Measurements from ENCODE around the gene HEXIM2. TPM values are rescaled to one million over a fixed set of nuclear protein-coding genes. Genes with fewer than 3 reads are reported as not detected.

HEXIM2 gene
- total RNA-seq, 1 experiment from 2014 or later, result 22.4 TPM

DNA sequence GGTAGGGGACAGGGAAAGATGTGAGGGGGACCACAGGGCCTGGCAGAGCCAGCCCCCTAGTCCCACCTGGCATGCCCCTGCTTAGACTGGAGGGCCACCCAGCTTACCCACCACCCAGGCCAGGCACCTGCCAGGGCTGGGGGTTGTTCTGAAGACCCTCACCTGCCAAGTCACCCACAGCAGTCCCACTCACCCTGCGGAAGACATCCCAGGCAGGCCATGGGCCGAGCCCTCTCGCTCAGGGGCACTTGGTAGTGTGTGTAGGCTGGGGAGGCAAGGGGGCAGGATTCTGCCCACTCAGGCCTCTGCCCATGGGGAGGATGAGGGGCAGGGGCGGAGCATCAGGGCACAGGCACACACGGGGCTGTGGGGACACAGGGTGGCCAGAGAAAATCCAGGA is 33.3 kb upstream of the HEXIM2 start:
- intact Hi-C loops (cut with micrococcal nuclease; ENCODE audit: unreplicated experiment), result no loop called here
- H3K9me3 ChIP-seq (ENCODE audit: insufficient read depth, low read depth), result no peaks in the 10 kb centered on the region
- H3K79me2 ChIP-seq (ENCODE audit: low read depth), result peaks cover 39% of the 10 kb centered on the region
- H4K20me1 ChIP-seq (ENCODE audit: insufficient read depth), result no peaks in the 10 kb centered on the region
- ChIA-PET CTCF (no interaction called here), POLR2A (ENCODE audit: unreplicated experiment) (interaction anchor here (0.6 kb wide), 1 partner anchor 35 kb away, joined by 4 read pairs; no protein-coding TSS in a partner anchor)
- BruUV-seq (replicated peaks), result no TSS peak
- peak overlapping the region; percentile 26; the same call in 1 of the 2 replicates for H3K4me2 ChIP-seq
- no peak overlapping the region for H3K27ac ChIP-seq
- H3K9me2 ChIP-seq (ENCODE audit: insufficient read depth), result no peaks in the 10 kb centered on the region
- TF ChIP-seq EZH2 (IDR thresholded peaks at IDR 0.05; ENCODE audit: low read depth), result no peak
- TF ChIP-seq, protein P1, sequence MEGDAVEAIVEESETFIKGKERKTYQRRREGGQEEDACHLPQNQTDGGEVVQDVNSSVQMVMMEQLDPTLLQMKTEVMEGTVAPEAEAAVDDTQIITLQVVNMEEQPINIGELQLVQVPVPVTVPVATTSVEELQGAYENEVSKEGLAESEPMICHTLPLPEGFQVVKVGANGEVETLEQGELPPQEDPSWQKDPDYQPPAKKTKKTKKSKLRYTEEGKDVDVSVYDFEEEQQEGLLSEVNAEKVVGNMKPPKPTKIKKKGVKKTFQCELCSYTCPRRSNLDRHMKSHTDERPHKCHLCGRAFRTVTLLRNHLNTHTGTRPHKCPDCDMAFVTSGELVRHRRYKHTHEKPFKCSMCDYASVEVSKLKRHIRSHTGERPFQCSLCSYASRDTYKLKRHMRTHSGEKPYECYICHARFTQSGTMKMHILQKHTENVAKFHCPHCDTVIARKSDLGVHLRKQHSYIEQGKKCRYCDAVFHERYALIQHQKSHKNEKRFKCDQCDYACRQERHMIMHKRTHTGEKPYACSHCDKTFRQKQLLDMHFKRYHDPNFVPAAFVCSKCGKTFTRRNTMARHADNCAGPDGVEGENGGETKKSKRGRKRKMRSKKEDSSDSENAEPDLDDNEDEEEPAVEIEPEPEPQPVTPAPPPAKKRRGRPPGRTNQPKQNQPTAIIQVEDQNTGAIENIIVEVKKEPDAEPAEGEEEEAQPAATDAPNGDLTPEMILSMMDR (conservative IDR thresholded peaks at IDR 0.05), result no peak
- no peaks in the 10 kb centered on the region for H3K27me3 ChIP-seq (ENCODE audit: insufficient read depth, low read depth)
- no peak overlapping the region for H2AFZ ChIP-seq
- DNase-seq, result no peak
- peaks cover 57% of the 10 kb centered on the region for H3F3A ChIP-seq (ENCODE audit: insufficient read depth, low read depth)
- no peaks in the 10 kb centered on the region for H3K36me3 ChIP-seq (ENCODE audit: low read depth)
- peaks cover 73% of the 10 kb centered on the region for H3K4me1 ChIP-seq (replicated peaks; ENCODE audit: insufficient read depth)
- H3K4me3 ChIP-seq, result no peak overlapping the region

- BruUV-seq (replicated peaks), result TSS peak; percentile 10
- Histone ChIP-seq H3K27ac (peak overlapping the region; percentile 61), H3K4me2 (peak overlapping the region; percentile 100), H2AFZ (no peak overlapping the region), H3K4me1 (replicated peaks; ENCODE audit: insufficient read depth) (peaks cover 66% of the 10 kb centered on the region), H3F3A (ENCODE audit: insufficient read depth, low read depth) (peaks cover 57% of the 10 kb centered on the region), H3K27me3 (ENCODE audit: insufficient read depth, low read depth) (no peaks in the 10 kb centered on the region), H3K79me2 (ENCODE audit: low read depth) (peaks cover 34% of the 10 kb centered on the region; the same call in 1 of the 2 replicates), H4K20me1 (ENCODE audit: insufficient read depth) (no peaks in the 10 kb centered on the region), H3K4me3 (no peak overlapping the region), H3K9me2 (ENCODE audit: insufficient read depth) (no peaks in the 10 kb centered on the region), H3K36me3 (ENCODE audit: low read depth) (no peaks in the 10 kb centered on the region), H3K9me3 (ENCODE audit: insufficient read depth, low read depth) (no peaks in the 10 kb centered on the region)
- CTCF ChIA-PET, result interaction anchor here (1.5 kb wide), 1 partner anchor 30 kb away, joined by 4 read pairs; no protein-coding TSS in a partner anchor
- intact Hi-C loops (cut with micrococcal nuclease; ENCODE audit: unreplicated experiment), result no loop called here
- TF ChIP-seq EZH2 (IDR thresholded peaks at IDR 0.05; ENCODE audit: low read depth), result no peak
- TF ChIP-seq, protein P1 (conservative IDR thresholded peaks at IDR 0.05), result no peak
- DNase-seq, result no peak
- POLR2A ChIA-PET (ENCODE audit: unreplicated experiment), result interaction anchor here (0.6 to 0.7 kb wide), 3 partner anchors 69 to 296 kb away, joined by 3 to 8 read pairs (median 3); no protein-coding TSS in a partner anchor
Measured at GRCh38 chr17:45128989-45129388, 32.7 kb upstream of the HEXIM2 start.

DNA sequence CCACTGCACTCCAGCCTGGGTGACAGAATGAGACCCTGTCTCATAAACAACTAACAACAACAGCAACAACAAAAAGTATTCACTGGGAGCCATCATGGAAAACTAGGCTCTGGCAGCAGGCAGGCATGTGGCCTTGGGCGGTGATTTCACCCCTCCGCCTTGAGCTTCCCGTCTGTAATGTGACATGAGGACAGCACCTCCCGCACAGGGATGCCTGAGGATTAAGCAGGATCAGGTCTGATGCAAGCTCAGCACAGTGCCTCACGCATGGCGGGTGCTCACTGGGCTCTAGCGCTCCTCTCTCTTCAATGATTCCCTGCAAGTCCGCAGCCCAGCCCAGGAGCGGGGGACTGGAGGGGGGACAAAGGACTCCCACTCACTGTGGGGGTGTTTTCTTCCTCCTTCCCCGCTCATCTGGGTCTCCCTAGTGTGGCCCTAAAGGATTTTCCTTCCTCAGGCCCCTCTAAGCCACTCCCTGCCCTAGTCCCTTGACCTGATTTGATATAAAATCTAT is 32.2 kb upstream of the HEXIM2 start:
- Histone ChIP-seq H3K36me3 (ENCODE audit: low read depth) (no peaks in the 10 kb centered on the region), H3K27ac (peak overlapping the region; percentile 61), H3F3A (ENCODE audit: insufficient read depth, low read depth) (peaks cover 56% of the 10 kb centered on the region), H3K4me2 (peak overlapping the region; percentile 100), H3K79me2 (ENCODE audit: low read depth) (peaks cover 34% of the 10 kb centered on the region; the same call in 1 of the 2 replicates), H2AFZ (no peak overlapping the region), H4K20me1 (ENCODE audit: insufficient read depth) (no peaks in the 10 kb centered on the region), H3K9me2 (ENCODE audit: insufficient read depth) (no peaks in the 10 kb centered on the region), H3K4me3 (no peak overlapping the region), H3K27me3 (ENCODE audit: insufficient read depth, low read depth) (no peaks in the 10 kb centered on the region), H3K4me1 (replicated peaks; ENCODE audit: insufficient read depth) (peaks cover 61% of the 10 kb centered on the region), H3K9me3 (ENCODE audit: insufficient read depth, low read depth) (no peaks in the 10 kb centered on the region)
- ChIA-PET CTCF (interaction anchor here (1.5 kb wide), 1 partner anchor 30 kb away, joined by 4 read pairs; no protein-coding TSS in a partner anchor), POLR2A (ENCODE audit: unreplicated experiment) (interaction anchor here (0.6 to 0.9 kb wide), 4 partner anchors 69 to 296 kb away, joined by 3 to 8 read pairs (median 3); partner anchors contain the start of gene MAP3K14)
- no TSS peak for BruUV-seq (replicated peaks)
- TF ChIP-seq EZH2 (IDR thresholded peaks at IDR 0.05; ENCODE audit: low read depth), result no peak
- TF ChIP-seq, protein P1 (conservative IDR thresholded peaks at IDR 0.05), result no peak
- intact Hi-C loops (cut with micrococcal nuclease; ENCODE audit: unreplicated experiment), result no loop called here
- peak in 1 of 2 experiments; percentile 60 for DNase-seq

Measured in PC-9 (cell line).